ENCODE data around the gene OLIG1.
A peak's percentile ranks its signal among the peaks of the same experiment; 100 is the strongest.

The OLIG1 gene

DNA sequence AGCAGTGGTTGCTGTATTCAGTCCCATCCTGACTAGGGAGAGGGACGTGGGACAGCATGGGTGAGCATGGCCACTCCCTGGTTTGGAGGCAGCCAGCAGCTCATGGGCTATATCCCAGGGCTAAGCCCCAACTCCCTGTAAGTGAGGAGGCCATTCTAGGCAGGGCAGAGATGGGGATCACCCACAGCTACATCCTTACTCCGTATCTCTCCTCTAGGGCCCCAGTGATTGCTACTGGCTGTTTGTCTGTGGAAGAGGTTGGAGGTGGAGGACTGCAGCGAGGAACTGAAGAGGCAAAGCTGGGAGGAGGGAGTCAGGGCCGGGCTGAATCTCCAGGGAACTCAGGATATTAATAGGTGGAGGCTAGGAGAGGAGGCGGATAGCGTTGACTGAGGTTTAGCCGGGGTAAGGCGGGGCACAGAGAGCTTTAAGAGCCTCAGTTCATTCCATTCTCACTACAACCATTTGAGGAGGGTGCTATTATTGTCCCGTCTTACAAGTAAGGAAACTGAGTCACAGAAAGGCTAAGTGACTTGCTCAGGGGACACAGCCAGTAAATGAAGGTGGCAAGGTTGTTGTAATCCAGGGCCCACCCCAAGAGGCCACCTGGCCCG lies 37.4 kb upstream of the OLIG1 start:
- H3K27ac ChIP-seq (ENCODE audit: low read length) = no peak overlapping the region
- peaks cover 100% of the 10 kb centered on the region for H3K27me3 ChIP-seq (ENCODE audit: insufficient read depth, low read length)
- peaks cover 4% of the 10 kb centered on the region; the same call in 1 of the 2 replicates for H3K9me3 ChIP-seq (ENCODE audit: insufficient read depth, low read depth, low read length)
- H3K4me3 ChIP-seq (ENCODE audit: low read length) = no peak overlapping the region
- no peaks in the 10 kb centered on the region for H3K36me3 ChIP-seq (ENCODE audit: insufficient read depth, low read depth, low read length)
- no peak overlapping the region for H3K9ac ChIP-seq (ENCODE audit: low read depth, low read length)
- peaks cover 18% of the 10 kb centered on the region; the same call in 1 of the 2 replicates for H3K4me1 ChIP-seq (ENCODE audit: insufficient read depth, low read length)

- Histone ChIP-seq H3K27ac (ENCODE audit: low read length) (no peak overlapping the region), H3K9me3 (ENCODE audit: insufficient read depth, low read depth, low read length) (peaks cover 4% of the 10 kb centered on the region; the same call in 1 of the 2 replicates), H3K36me3 (ENCODE audit: insufficient read depth, low read depth, low read length) (no peaks in the 10 kb centered on the region), H3K4me1 (ENCODE audit: insufficient read depth, low read length) (peaks cover 18% of the 10 kb centered on the region; the same call in 1 of the 2 replicates), H3K27me3 (ENCODE audit: insufficient read depth, low read length) (peaks cover 99% of the 10 kb centered on the region), H3K9ac (ENCODE audit: low read depth, low read length) (no peak overlapping the region), H3K4me3 (ENCODE audit: low read length) (peak overlapping the region; percentile 46; the same call in 1 of the 2 replicates)
Measured at GRCh38 chr21:33033094-33033951, 36.6 kb upstream of the OLIG1 start.

- no peak overlapping the region for H3K9ac ChIP-seq (ENCODE audit: low read depth, low read length)
- no peaks in the 10 kb centered on the region for H3K36me3 ChIP-seq (ENCODE audit: insufficient read depth, low read depth, low read length)
- H3K4me1 ChIP-seq (ENCODE audit: insufficient read depth, low read length) = peaks cover 17% of the 10 kb centered on the region; the same call in 1 of the 2 replicates
- H3K27me3 ChIP-seq (ENCODE audit: insufficient read depth, low read length) = peaks cover 92% of the 10 kb centered on the region
- H3K27ac ChIP-seq (ENCODE audit: low read length) = no peak overlapping the region
- peaks cover 4% of the 10 kb centered on the region; the same call in 1 of the 2 replicates for H3K9me3 ChIP-seq (ENCODE audit: insufficient read depth, low read depth, low read length)
- peak overlapping the region; percentile 26; the same call in 1 of the 2 replicates for H3K4me3 ChIP-seq (ENCODE audit: low read length)
Measured at GRCh38 chr21:33033961-33034413, 36.0 kb upstream of the OLIG1 start.

GRCh38 chr21:33035147-33035546 lies 34.8 kb upstream of the OLIG1 start:
- Histone ChIP-seq H3K9me3 (ENCODE audit: insufficient read depth, low read depth, low read length) (peaks cover 4% of the 10 kb centered on the region; the same call in 1 of the 2 replicates), H3K27ac (ENCODE audit: low read length) (no peak overlapping the region), H3K4me1 (ENCODE audit: insufficient read depth, low read length) (peaks cover 13% of the 10 kb centered on the region; the same call in 1 of the 2 replicates), H3K36me3 (ENCODE audit: insufficient read depth, low read depth, low read length) (no peaks in the 10 kb centered on the region), H3K9ac (ENCODE audit: low read depth, low read length) (no peak overlapping the region), H3K27me3 (ENCODE audit: insufficient read depth, low read length) (peaks cover 87% of the 10 kb centered on the region), H3K4me3 (ENCODE audit: low read length) (no peak overlapping the region; the same call in 1 of the 2 replicates)

DNA sequence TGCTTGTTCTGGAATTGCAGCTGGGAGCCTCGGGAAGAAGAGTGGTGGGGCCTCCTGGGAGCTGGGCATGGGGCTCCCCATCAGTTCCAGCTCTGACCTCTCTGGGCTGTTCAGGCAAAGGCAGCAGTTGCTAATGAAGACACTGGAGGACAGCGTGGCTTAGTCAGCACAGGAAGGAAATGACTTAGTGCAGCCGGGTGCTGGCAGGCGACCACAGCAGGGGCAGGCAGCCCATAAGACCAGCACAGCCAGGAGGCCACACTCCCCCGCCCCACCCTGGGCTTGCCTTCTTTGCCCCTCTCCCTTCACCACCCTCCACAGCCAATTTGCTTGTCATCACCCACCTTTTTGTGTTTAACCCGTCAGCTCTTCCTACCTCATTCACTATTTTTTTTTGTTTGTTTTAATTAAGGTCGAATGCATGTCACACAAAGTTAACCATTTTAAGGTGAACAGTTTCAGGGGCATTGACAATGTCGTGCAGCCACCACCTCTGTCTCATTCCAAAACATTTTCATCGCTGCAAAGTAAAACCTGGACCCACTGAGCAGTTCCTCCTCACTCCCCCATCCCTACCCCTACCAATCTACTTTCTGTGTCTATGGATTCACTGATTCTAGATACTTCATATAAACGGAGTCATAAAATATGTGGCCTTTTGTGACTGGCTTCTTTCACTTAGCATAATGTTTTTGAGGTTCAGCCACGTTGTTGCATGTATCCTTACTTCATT lies 33.3 kb upstream of the OLIG1 start:
- no peak overlapping the region for H3K27ac ChIP-seq (ENCODE audit: low read length)
- no peak overlapping the region for H3K9ac ChIP-seq (ENCODE audit: low read depth, low read length)
- H3K4me1 ChIP-seq (ENCODE audit: insufficient read depth, low read length) = peaks cover 13% of the 10 kb centered on the region
- H3K27me3 ChIP-seq (ENCODE audit: insufficient read depth, low read length) = peaks cover 86% of the 10 kb centered on the region
- no peaks in the 10 kb centered on the region for H3K36me3 ChIP-seq (ENCODE audit: insufficient read depth, low read depth, low read length)
- no peak overlapping the region for H3K4me3 ChIP-seq (ENCODE audit: low read length)
- peaks cover 4% of the 10 kb centered on the region; the same call in 1 of the 2 replicates for H3K9me3 ChIP-seq (ENCODE audit: insufficient read depth, low read depth, low read length)

DNA sequence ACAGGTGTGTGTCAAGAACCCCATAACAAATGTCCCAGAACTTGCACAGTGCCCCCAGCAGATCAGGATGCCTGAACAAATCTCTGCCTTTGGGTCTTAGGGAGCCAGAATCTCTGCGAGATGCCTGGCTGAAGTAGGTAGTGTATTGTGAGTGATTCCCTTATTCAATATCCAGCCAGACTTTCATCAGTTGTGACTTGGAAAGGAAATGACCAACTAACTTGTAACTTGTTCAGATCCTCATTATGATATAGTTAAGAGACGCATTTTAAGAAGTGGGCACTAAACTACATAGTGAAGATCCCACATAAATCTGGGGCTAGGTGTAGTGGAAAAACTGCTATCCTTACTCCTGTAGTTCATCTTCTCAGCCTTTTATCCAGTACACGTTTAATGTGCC lies 32.4 kb upstream of the OLIG1 start:
- peaks cover 4% of the 10 kb centered on the region; the same call in 1 of the 2 replicates for H3K9me3 ChIP-seq (ENCODE audit: insufficient read depth, low read depth, low read length)
- H3K36me3 ChIP-seq (ENCODE audit: insufficient read depth, low read depth, low read length) = no peaks in the 10 kb centered on the region
- no peak overlapping the region for H3K9ac ChIP-seq (ENCODE audit: low read depth, low read length)
- no peak overlapping the region for H3K4me3 ChIP-seq (ENCODE audit: low read length)
- H3K4me1 ChIP-seq (ENCODE audit: insufficient read depth, low read length) = peaks cover 19% of the 10 kb centered on the region
- peaks cover 86% of the 10 kb centered on the region for H3K27me3 ChIP-seq (ENCODE audit: insufficient read depth, low read length)
- H3K27ac ChIP-seq (ENCODE audit: low read length) = no peak overlapping the region

DNA sequence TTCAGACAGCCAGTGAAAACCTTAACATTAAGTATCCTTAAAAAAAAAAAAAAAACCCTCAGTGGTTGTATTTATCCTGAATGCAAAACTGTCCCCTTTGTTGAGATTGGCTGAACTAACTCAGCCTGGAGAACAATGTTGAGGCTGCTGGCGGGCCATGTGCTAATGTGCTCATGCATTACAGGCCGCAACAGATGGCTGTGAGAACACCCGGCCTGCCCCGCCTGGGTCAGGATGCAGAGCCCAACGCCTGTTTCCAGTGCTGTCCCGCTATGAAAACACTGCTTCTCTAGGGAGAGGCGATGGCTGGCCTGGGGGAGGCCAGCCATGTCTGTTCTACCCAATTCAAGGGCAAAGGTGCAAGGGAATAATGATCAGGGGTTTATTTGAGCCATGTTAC lies 30.4 kb upstream of the OLIG1 start:
- no peak overlapping the region for H3K27ac ChIP-seq (ENCODE audit: low read length)
- H3K4me3 ChIP-seq (ENCODE audit: low read length) = no peak overlapping the region
- H3K9me3 ChIP-seq (ENCODE audit: insufficient read depth, low read depth, low read length) = no peaks in the 10 kb centered on the region
- H3K27me3 ChIP-seq (ENCODE audit: insufficient read depth, low read length) = peaks cover 86% of the 10 kb centered on the region
- H3K9ac ChIP-seq (ENCODE audit: low read depth, low read length) = no peak overlapping the region
- no peaks in the 10 kb centered on the region for H3K36me3 ChIP-seq (ENCODE audit: insufficient read depth, low read depth, low read length)
- H3K4me1 ChIP-seq (ENCODE audit: insufficient read depth, low read length) = peaks cover 16% of the 10 kb centered on the region

DNA sequence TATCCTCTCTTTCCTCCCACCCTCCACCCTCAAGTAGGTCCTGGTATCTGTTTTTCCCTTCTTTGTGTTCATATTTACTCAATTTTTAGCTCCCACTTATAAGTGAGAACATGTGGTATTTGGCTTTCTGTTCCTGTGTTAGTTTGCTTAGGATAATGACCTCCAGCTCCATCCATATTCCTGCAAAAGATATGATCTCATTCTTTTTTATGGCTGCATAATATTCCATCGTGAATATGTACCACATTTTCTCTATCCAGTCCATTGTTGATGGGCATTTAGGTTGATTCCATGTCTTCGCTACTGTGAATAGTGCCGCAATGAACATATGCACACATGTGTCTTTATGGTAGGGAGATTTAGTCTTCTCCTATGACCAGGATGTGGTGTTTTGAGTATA lies 29.7 kb upstream of the OLIG1 start:
- Histone ChIP-seq H3K36me3 (ENCODE audit: insufficient read depth, low read depth, low read length) (no peaks in the 10 kb centered on the region), H3K9ac (ENCODE audit: low read depth, low read length) (no peak overlapping the region), H3K4me3 (ENCODE audit: low read length) (no peak overlapping the region), H3K27me3 (ENCODE audit: insufficient read depth, low read length) (peaks cover 86% of the 10 kb centered on the region), H3K9me3 (ENCODE audit: insufficient read depth, low read depth, low read length) (no peaks in the 10 kb centered on the region), H3K4me1 (ENCODE audit: insufficient read depth, low read length) (peaks cover 14% of the 10 kb centered on the region), H3K27ac (ENCODE audit: low read length) (no peak overlapping the region)

DNA sequence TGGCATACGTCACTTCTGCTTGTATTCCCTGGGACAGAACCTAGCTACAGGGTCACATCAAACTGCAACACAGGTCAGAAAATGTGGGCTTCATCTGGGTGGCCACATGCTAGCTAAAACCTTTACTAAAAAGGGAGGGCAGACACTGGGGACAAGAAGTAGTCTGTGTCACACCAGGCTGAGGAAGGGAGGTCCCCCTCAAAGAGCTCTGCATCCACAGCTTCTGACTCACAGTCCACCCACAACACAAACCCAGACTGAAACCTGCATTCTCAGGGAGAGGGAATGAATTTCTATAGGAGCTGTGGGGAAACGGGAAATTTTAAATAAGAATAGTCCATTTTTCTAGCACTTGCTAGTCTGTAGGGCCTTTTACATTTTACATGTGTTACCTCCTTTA lies 28.0 kb upstream of the OLIG1 start:
- no peaks in the 10 kb centered on the region for H3K9me3 ChIP-seq (ENCODE audit: insufficient read depth, low read depth, low read length)
- no peak overlapping the region for H3K4me3 ChIP-seq (ENCODE audit: low read length)
- H3K27me3 ChIP-seq (ENCODE audit: insufficient read depth, low read length) = peaks cover 78% of the 10 kb centered on the region
- no peaks in the 10 kb centered on the region for H3K36me3 ChIP-seq (ENCODE audit: insufficient read depth, low read depth, low read length)
- peaks cover 9% of the 10 kb centered on the region for H3K4me1 ChIP-seq (ENCODE audit: insufficient read depth, low read length)
- no peak overlapping the region for H3K27ac ChIP-seq (ENCODE audit: low read length)
- no peak overlapping the region for H3K9ac ChIP-seq (ENCODE audit: low read depth, low read length)

- no peak overlapping the region for H3K9ac ChIP-seq (ENCODE audit: low read depth, low read length)
- peaks cover 9% of the 10 kb centered on the region for H3K4me1 ChIP-seq (ENCODE audit: insufficient read depth, low read length)
- H3K27ac ChIP-seq (ENCODE audit: low read length) = no peak overlapping the region
- H3K9me3 ChIP-seq (ENCODE audit: insufficient read depth, low read depth, low read length) = no peaks in the 10 kb centered on the region
- H3K36me3 ChIP-seq (ENCODE audit: insufficient read depth, low read depth, low read length) = no peaks in the 10 kb centered on the region
- H3K4me3 ChIP-seq (ENCODE audit: low read length) = no peak overlapping the region
- peaks cover 78% of the 10 kb centered on the region for H3K27me3 ChIP-seq (ENCODE audit: insufficient read depth, low read length)
Measured at GRCh38 chr21:33042812-33043211, 27.1 kb upstream of the OLIG1 start.

- Histone ChIP-seq H3K9me3 (ENCODE audit: insufficient read depth, low read depth, low read length) (no peaks in the 10 kb centered on the region), H3K27me3 (ENCODE audit: insufficient read depth, low read length) (peaks cover 70% of the 10 kb centered on the region), H3K36me3 (ENCODE audit: insufficient read depth, low read depth, low read length) (no peaks in the 10 kb centered on the region), H3K27ac (ENCODE audit: low read length) (no peak overlapping the region), H3K4me3 (ENCODE audit: low read length) (no peak overlapping the region), H3K4me1 (ENCODE audit: insufficient read depth, low read length) (peaks cover 6% of the 10 kb centered on the region; the same call in 1 of the 2 replicates), H3K9ac (ENCODE audit: low read depth, low read length) (no peak overlapping the region)
Measured at GRCh38 chr21:33046455-33046854, 23.5 kb upstream of the OLIG1 start.

Measured in iPS-20b (cell line).